IPS-20b (cell line): Measurements from ENCODE around the gene ECT2L.

ENCODE experiments used
- H3K27ac ChIP-seq: one replicate; pipeline ENCODE4 v1.5.1; 2013; ENCODE audit warnings: low read length
- H3K27me3 ChIP-seq: 2 replicates; pipeline ENCODE4 v1.6.1; 2013; ENCODE audit warnings: mild to moderate bottlenecking, low read length, inconsistent platforms; ENCODE audit not compliant: insufficient read depth
- H3K36me3 ChIP-seq: 2 replicates; pipeline ENCODE4 v1.6.1; 2013; ENCODE audit warnings: low read depth, mild to moderate bottlenecking, inconsistent platforms, low read length, moderate library complexity; ENCODE audit not compliant: insufficient read depth
- H3K4me1 ChIP-seq: 2 replicates; pipeline ENCODE4 v1.6.1; 2013; ENCODE audit warnings: mild to moderate bottlenecking, control low read depth, inconsistent platforms, low read length, moderate library complexity; ENCODE audit not compliant: insufficient read depth
- H3K4me3 ChIP-seq: 2 replicates; pipeline ENCODE4 v1.5.1; 2013; ENCODE audit warnings: mild to moderate bottlenecking, low read length, inconsistent platforms
- H3K9ac ChIP-seq: 2 replicates; pipeline ENCODE4 v1.6.1; 2013; ENCODE audit warnings: low read depth, mild to moderate bottlenecking, inconsistent platforms, low read length, moderate library complexity
- H3K9me3 ChIP-seq: 2 replicates; pipeline ENCODE4 v1.6.1; 2013; ENCODE audit warnings: mild to moderate bottlenecking, low read depth, low read length, inconsistent platforms; ENCODE audit not compliant: insufficient read depth

Gene ECT2L

GRCh38 chr6:138868181-138868580 is 72.3 kb downstream of the ECT2L start:
- H3K9ac ChIP-seq: no peak overlapping the region
- H3K9me3 ChIP-seq: no peaks in the 10 kb centered on the region
- no peaks in the 10 kb centered on the region for H3K36me3 ChIP-seq
- no peak overlapping the region for H3K27ac ChIP-seq
- H3K4me1 ChIP-seq: no peaks in the 10 kb centered on the region
- H3K4me3 ChIP-seq: no peak overlapping the region
- no peaks in the 10 kb centered on the region for H3K27me3 ChIP-seq

GRCh38 chr6:138869398-138869797 is 73.5 kb downstream of the ECT2L start:
- H3K27me3 ChIP-seq: no peaks in the 10 kb centered on the region
- H3K9ac ChIP-seq: no peak overlapping the region
- no peaks in the 10 kb centered on the region for H3K36me3 ChIP-seq
- no peaks in the 10 kb centered on the region for H3K4me1 ChIP-seq
- no peaks in the 10 kb centered on the region for H3K9me3 ChIP-seq
- no peak overlapping the region for H3K27ac ChIP-seq
- no peak overlapping the region for H3K4me3 ChIP-seq

- H3K36me3 ChIP-seq: no peaks in the 10 kb centered on the region
- H3K4me1 ChIP-seq: peaks cover 5% of the 10 kb centered on the region; the same call in 1 of the 2 replicates
- H3K9ac ChIP-seq: no peak overlapping the region
- no peaks in the 10 kb centered on the region for H3K27me3 ChIP-seq
- no peak overlapping the region for H3K27ac ChIP-seq
- H3K9me3 ChIP-seq: no peaks in the 10 kb centered on the region
- no peak overlapping the region for H3K4me3 ChIP-seq
Observed at GRCh38 chr6:138873191-138873590, 77.3 kb downstream of the ECT2L start.

- H3K9me3 ChIP-seq: no peaks in the 10 kb centered on the region
- H3K9ac ChIP-seq: no peak overlapping the region
- no peak overlapping the region for H3K27ac ChIP-seq
- no peaks in the 10 kb centered on the region for H3K36me3 ChIP-seq
- no peak overlapping the region for H3K4me3 ChIP-seq
- H3K27me3 ChIP-seq: no peaks in the 10 kb centered on the region
- H3K4me1 ChIP-seq: no peaks in the 10 kb centered on the region
Observed at GRCh38 chr6:138882369-138883017, 86.6 kb downstream of the ECT2L start.

DNA sequence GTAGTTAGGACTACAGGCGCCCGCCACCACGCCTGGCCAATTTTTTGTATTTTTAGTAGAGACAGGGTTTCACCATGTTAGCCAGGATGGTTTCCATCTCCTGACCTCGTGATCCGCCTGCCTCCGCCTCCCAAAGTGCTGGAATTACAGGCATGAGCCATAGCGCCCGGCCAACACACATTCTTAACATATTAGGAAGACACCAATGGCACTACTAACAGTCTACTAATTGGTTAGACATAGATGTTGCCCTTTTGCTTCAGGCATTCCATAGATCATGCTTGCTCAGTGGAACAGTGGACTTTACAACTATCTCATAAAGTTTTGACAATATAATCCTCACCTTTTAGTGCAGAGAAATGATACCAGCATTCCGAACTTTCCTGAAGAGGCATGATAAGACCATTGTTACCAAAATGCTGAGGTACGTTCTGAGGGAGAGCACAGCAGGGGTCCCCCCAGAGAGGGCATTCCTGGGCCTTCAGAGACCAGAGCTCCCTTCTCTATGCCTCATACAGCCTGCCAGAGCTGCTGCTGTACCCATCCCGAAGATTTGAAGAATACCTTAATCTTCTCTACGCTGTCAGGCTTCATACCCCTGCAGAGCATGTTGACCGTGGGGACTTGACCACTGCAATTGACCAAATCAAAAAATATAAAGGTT is 89.4 kb downstream of the ECT2L start:
- no peaks in the 10 kb centered on the region for H3K4me1 ChIP-seq
- H3K4me3 ChIP-seq: no peak overlapping the region
- H3K36me3 ChIP-seq: no peaks in the 10 kb centered on the region
- no peaks in the 10 kb centered on the region for H3K9me3 ChIP-seq
- H3K9ac ChIP-seq: no peak overlapping the region
- no peak overlapping the region for H3K27ac ChIP-seq
- no peaks in the 10 kb centered on the region for H3K27me3 ChIP-seq

- Histone ChIP-seq H3K27me3 (no peaks in the 10 kb centered on the region), H3K9ac (no peak overlapping the region), H3K27ac (no peak overlapping the region), H3K36me3 (no peaks in the 10 kb centered on the region), H3K4me3 (no peak overlapping the region), H3K9me3 (no peaks in the 10 kb centered on the region), H3K4me1 (no peaks in the 10 kb centered on the region; the same call in 1 of the 2 replicates)
Observed at GRCh38 chr6:138891255-138891986, 95.5 kb downstream of the ECT2L start.

DNA sequence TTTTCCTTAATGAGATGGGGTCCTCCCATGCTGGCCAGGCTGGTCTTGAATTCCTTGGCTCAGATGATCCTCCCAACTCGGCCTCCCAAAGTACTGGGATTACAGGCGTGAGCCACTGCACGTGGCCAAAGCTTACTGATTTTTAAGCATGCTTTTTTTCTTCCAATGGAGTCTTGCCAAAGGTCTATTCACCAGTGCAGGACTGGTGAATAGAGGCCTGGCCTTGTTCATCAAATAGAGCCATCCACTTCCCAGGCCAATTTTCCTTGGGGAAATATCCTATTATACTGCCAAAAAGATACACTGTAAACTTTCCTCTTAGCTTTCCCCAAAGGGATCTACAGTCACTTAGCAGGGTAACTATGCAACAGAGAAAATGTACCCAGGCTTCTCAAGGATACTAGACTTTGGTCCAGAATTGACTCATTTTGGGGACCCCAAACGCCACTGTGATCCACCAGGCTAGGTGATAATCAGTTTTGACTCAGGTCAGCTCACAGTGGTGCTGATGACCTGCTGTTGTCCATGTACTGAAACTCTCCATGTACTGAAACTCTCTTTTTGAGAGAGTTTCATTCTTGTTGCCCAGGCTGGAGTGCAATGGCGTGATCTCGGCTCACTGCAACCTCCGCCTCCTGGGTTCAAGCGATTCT is 100.3 kb downstream of the ECT2L start:
- H3K4me3 ChIP-seq: no peak overlapping the region
- no peak overlapping the region for H3K27ac ChIP-seq
- H3K4me1 ChIP-seq: no peaks in the 10 kb centered on the region; the same call in 1 of the 2 replicates
- H3K9ac ChIP-seq: no peak overlapping the region
- H3K27me3 ChIP-seq: no peaks in the 10 kb centered on the region
- peaks cover 10% of the 10 kb centered on the region for H3K36me3 ChIP-seq
- H3K9me3 ChIP-seq: no peaks in the 10 kb centered on the region

GRCh38 chr6:138897031-138897430 is 101.1 kb downstream of the ECT2L start:
- H3K27ac ChIP-seq: no peak overlapping the region
- H3K27me3 ChIP-seq: no peaks in the 10 kb centered on the region
- H3K36me3 ChIP-seq: peaks cover 18% of the 10 kb centered on the region
- no peak overlapping the region for H3K4me3 ChIP-seq
- H3K9ac ChIP-seq: no peak overlapping the region
- H3K9me3 ChIP-seq: no peaks in the 10 kb centered on the region
- no peaks in the 10 kb centered on the region for H3K4me1 ChIP-seq

GRCh38 chr6:138907167-138907566 is 111.3 kb downstream of the ECT2L start:
- H3K27ac ChIP-seq: no peak overlapping the region
- H3K36me3 ChIP-seq: peaks cover 97% of the 10 kb centered on the region
- H3K4me3 ChIP-seq: no peak overlapping the region
- H3K9ac ChIP-seq: no peak overlapping the region
- H3K9me3 ChIP-seq: no peaks in the 10 kb centered on the region
- no peaks in the 10 kb centered on the region for H3K4me1 ChIP-seq
- H3K27me3 ChIP-seq: no peaks in the 10 kb centered on the region

DNA sequence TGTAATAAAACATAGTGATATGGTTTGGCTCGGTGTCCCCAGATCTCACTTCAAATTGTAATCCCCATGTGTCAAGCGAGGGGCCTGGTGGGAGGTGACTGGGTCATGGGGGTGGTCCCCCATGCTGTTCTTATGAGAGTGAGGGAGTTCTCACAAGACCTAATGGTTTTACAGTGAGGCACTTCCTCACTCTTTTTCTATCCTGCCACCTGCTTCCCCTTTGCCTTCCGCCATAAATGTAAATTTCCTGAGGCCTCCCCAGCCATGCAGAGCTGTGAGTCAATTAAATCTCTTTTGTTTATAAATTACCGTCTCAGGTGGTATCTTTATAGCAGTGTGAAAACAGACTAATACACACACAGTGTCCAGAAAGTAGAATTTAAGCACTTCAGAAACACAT is 113.6 kb downstream of the ECT2L start:
- Histone ChIP-seq H3K36me3 (peaks cover 97% of the 10 kb centered on the region), H3K4me1 (no peaks in the 10 kb centered on the region), H3K9me3 (no peaks in the 10 kb centered on the region), H3K9ac (no peak overlapping the region), H3K27ac (no peak overlapping the region), H3K4me3 (no peak overlapping the region), H3K27me3 (no peaks in the 10 kb centered on the region)

DNA sequence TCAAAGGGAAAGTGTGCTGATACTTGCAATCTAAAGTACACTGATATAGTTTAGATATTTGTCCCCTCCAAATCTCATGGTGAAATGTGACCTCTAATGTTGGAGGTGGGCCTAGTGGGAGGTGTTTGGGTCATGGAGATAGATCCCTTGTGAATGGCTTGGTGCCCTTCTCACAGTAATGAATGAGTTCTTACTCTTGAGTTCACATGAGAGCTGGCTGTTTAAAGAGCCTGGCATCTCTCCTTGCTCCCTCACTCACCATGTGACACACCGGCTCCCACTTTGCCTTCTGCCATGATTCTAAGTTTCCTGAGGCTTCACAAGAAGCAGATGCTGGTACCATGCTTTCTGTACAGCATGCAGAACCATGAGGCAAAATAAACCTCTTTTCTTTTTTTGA is 114.1 kb downstream of the ECT2L start:
- H3K27ac ChIP-seq: no peak overlapping the region
- no peaks in the 10 kb centered on the region for H3K9me3 ChIP-seq
- no peak overlapping the region for H3K4me3 ChIP-seq
- peaks cover 97% of the 10 kb centered on the region for H3K36me3 ChIP-seq
- no peak overlapping the region for H3K9ac ChIP-seq
- no peaks in the 10 kb centered on the region for H3K4me1 ChIP-seq
- H3K27me3 ChIP-seq: no peaks in the 10 kb centered on the region
